ENCODE measurements around the gene GIMAP6.

DNA sequence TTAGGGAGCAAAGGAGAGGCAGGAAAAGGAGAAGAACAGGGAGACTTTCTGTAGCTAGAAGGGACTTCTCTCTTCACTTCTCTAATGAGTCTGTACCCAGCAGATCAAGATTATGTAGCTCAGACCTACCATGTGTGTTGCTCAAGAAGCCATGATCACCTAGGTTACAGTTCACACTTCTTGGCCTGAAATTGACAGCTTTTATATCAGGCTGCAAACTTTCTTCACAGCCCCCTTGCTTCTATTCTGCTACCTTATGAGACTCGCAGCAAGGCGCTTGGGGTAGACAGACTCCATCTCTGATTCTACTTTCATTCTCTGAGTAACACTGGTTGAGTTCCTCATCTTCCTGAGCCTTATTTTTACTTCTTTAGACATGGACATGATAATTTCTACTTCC, 33.7 kb upstream of the GIMAP6 start:
- TF ChIP-seq CTCF (IDR thresholded peaks at IDR 0.05) (no peak), POLR2A (IDR thresholded peaks at IDR 0.05) (no peak)

Measured in vagina (tissue), 2 donors.